ENCODE results near the gene SSR4. TPM values are rescaled to one million over a fixed set of nuclear protein-coding genes. Genes with fewer than 3 reads are reported as not detected.
"Not testable (repeated sequence)": the region's sequence is repeated elsewhere in the genome, so short reads cannot be mapped to it uniquely, and the experiment has no call there.

SSR4 gene
- polyA plus RNA-seq (2013, experiment 1 of 2; ENCODE audit: insufficient read length), result 304 TPM
- polyA plus RNA-seq (2013, experiment 2 of 2; ENCODE audit: insufficient read length), result 299 TPM

GRCh38 chrX:153794018-153794896 is at the start of gene SSR4, which contains the start of gene IDH3G:
SSR4 (plus strand) TSS chrX:153794668; CDS start chrX:153794688, 20 bp downstream.
IDH3G (minus strand) TSS chrX:153794375; CDS start chrX:153794326, 49 bp downstream.
- peak; percentile 94 for DNase-seq

- not testable (repeated sequence) for DNase-seq
Observed at GRCh38 chrX:153745067-153745433, 49.4 kb upstream of the SSR4 start.

- DNase-seq, result no peak
Observed at GRCh38 chrX:153746359-153746758, 48.1 kb upstream of the SSR4 start.

GRCh38 chrX:153746991-153747390 is 47.5 kb upstream of the SSR4 start:
- not testable (repeated sequence) for DNase-seq

- DNase-seq, result not testable (repeated sequence)
Observed at GRCh38 chrX:153749017-153749416, 45.5 kb upstream of the SSR4 start.

- no peak for DNase-seq
Observed at GRCh38 chrX:153750127-153750774, 44.2 kb upstream of the SSR4 start.

- no peak for DNase-seq
Observed at GRCh38 chrX:153755136-153755535, 39.3 kb upstream of the SSR4 start.

GRCh38 chrX:153761863-153762262 is 32.6 kb upstream of the SSR4 start:
- DNase-seq, result no peak

GRCh38 chrX:153762626-153763173 is 31.8 kb upstream of the SSR4 start:
- no peak for DNase-seq

GRCh38 chrX:153763298-153763932 is 31.1 kb upstream of the SSR4 start:
- no peak for DNase-seq

- DNase-seq, result peak; percentile 63
Observed at GRCh38 chrX:153763989-153764755, 30.3 kb upstream of the SSR4 start, which contains the start of gene PLXNB3. PLXNB3 (plus strand) TSS chrX:153764249; CDS start chrX:153765536, 1,287 bp downstream.

GRCh38 chrX:153764786-153765137 is 29.7 kb upstream of the SSR4 start:
- DNase-seq, result no peak

GRCh38 chrX:153765138-153766079 is 29.1 kb upstream of the SSR4 start:
- DNase-seq, result no peak

- DNase-seq, result peak; percentile 78
Observed at GRCh38 chrX:153766098-153766817, 28.2 kb upstream of the SSR4 start.

- no peak for DNase-seq
Observed at GRCh38 chrX:153766871-153767673, 27.4 kb upstream of the SSR4 start.

GRCh38 chrX:153767674-153768055 is 26.8 kb upstream of the SSR4 start:
- no peak for DNase-seq

- no peak for DNase-seq
Observed at GRCh38 chrX:153768311-153769157, 25.9 kb upstream of the SSR4 start.
